GM12891 (cell line): ENCODE results near the gene HLA-DOA.
A peak's percentile ranks its signal among the peaks of the same experiment; 100 is the strongest.

Experiments
- POLR2A ChIP-seq: IDR thresholded peaks from 2 replicates; pipeline ENCODE4 v1.6.1; 2011; ENCODE audit warnings: low read depth, low read length, control low read depth
- POLR2AphosphoS5 ChIP-seq: IDR thresholded peaks from 2 replicates; pipeline ENCODE4 v1.6.1; 2011; ENCODE audit warnings: low read depth, low read length, control low read depth
- SPI1 ChIP-seq: IDR thresholded peaks from 2 replicates; pipeline ENCODE4 v1.6.1; 2011; ENCODE audit warnings: low read depth, low read length, control low read depth

- TF ChIP-seq POLR2A = peak; percentile 80; the same call in 1 of the 2 replicates
- peak; percentile 35; the same call in 1 of the 2 replicates for TF ChIP-seq POLR2AphosphoS5
- no peak for TF ChIP-seq SPI1
These were observed 38.2 kb downstream of the HLA-DOA start for GRCh38 chr6:32971242-32971580.
